H1 (cell line): ENCODE data around the gene ICAM2. TPM values are rescaled to one million over a fixed set of nuclear protein-coding genes. Genes with fewer than 3 reads are reported as not detected.

Experiments used
- CTCF ChIA-PET: fragments of 300-600 bp; sonication (Branson Sonifier 250); formaldehyde crosslinking; loops from one replicate; lab custom pipeline; 2021; ENCODE audit not compliant: partially characterized antibody; lab: Charles Lee
- POLR2A ChIA-PET: fragments of 300-600 bp; sonication (Branson Sonifier 250); formaldehyde crosslinking; loops from one replicate; lab custom pipeline; 2021; ENCODE audit warnings: inconsistent platforms; ENCODE audit not compliant: partially characterized antibody; lab: Charles Lee
- DNase-seq, 2 experiments: peaks; one replicate each; pipeline versions ENCODE4 v3.0.0 to v3.0.0-alpha.2; 2010 to 2022; ENCODE audit warnings: low spot score in 2 of 2, low read depth in 1 of 2, mixed read lengths in 1 of 2
- FAIRE-seq: peaks from 2 replicates; lab custom pipeline; 2011; peaks lifted over from hg19 to GRCh38; lab: Jason Lieb, UNC
- H2AFZ ChIP-seq: 2 replicates; pipeline ENCODE4 v1.8.1; 2012; ENCODE audit warnings: low read length, inconsistent platforms
- H2AK5ac ChIP-seq: 2 replicates; pipeline ENCODE4 v1.6.1; 2013; ENCODE audit warnings: low read depth, low read length
- H2BK120ac ChIP-seq: replicated peaks from 2 replicates; pipeline ENCODE3; 2013; ENCODE audit warnings: low read depth, low read length, inconsistent platforms
- H2BK12ac ChIP-seq: 2 replicates; pipeline ENCODE4 v1.6.1; 2013; ENCODE audit warnings: low read depth, low read length
- H2BK15ac ChIP-seq: 2 replicates; pipeline ENCODE4 v1.6.1; 2013; ENCODE audit warnings: low read length
- H2BK20ac ChIP-seq: 2 replicates; pipeline ENCODE4 v1.6.1; 2013; ENCODE audit warnings: low read length
- H2BK5ac ChIP-seq: 2 replicates; pipeline ENCODE4 v1.6.1; 2013; ENCODE audit warnings: low read depth, low read length
- H3K14ac ChIP-seq: 2 replicates; pipeline ENCODE4 v1.6.1; 2013; ENCODE audit warnings: inconsistent platforms; ENCODE audit not compliant: insufficient read length
- H3K18ac ChIP-seq: 2 replicates; pipeline ENCODE4 v1.6.1; 2013; ENCODE audit warnings: low read length; ENCODE audit errors: extremely low read depth
- H3K23ac ChIP-seq: 2 replicates; pipeline ENCODE4 v1.6.1; 2013; ENCODE audit warnings: inconsistent platforms; ENCODE audit not compliant: insufficient read length
- H3K23me2 ChIP-seq: 2 replicates; pipeline ENCODE4 v1.6.1; 2013; ENCODE audit warnings: low read depth, low read length
- H3K27ac ChIP-seq: 2 replicates; pipeline ENCODE4 v1.6.1; 2011; ENCODE audit warnings: low read depth, low read length, inconsistent platforms
- H3K27me3 ChIP-seq, 4 experiments: replicated peaks in 1 of 4; 1 replicate in 1 of 4; 2 replicates in 3 of 4; pipeline versions ENCODE4 v1.6.1 to v1.8.1; 2011 to 2013; ENCODE audit warnings: low read length in 3 of 4, mild to moderate bottlenecking in 3 of 4, inconsistent platforms in 2 of 4, mixed read lengths in 2 of 4, moderate library complexity in 1 of 4; ENCODE audit not compliant: control insufficient read depth in 3 of 4, insufficient read depth in 3 of 4; ENCODE audit errors: extremely low read depth in 1 of 4
- H3K36me3 ChIP-seq, 4 experiments: 2 replicates each; pipeline versions ENCODE4 v1.6.1 to v1.8.1; 2011 to 2013; ENCODE audit warnings: mild to moderate bottlenecking in 4 of 4, low read length in 3 of 4, moderate library complexity in 2 of 4, control low read depth in 1 of 4, inconsistent platforms in 1 of 4; ENCODE audit not compliant: insufficient read depth in 4 of 4, control insufficient read depth in 2 of 4
- H3K4ac ChIP-seq: replicated peaks from 2 replicates; pipeline ENCODE3; 2013; ENCODE audit warnings: low read length, low read depth, mixed read lengths, inconsistent platforms; ENCODE audit not compliant: insufficient read length
- H3K4me1 ChIP-seq, 4 experiments: replicated peaks in 1 of 4; 1 replicate in 1 of 4; 2 replicates in 3 of 4; pipeline versions ENCODE4 v1.6.1 to v1.8.1; 2011 to 2013; ENCODE audit warnings: low read length in 3 of 4, inconsistent platforms in 2 of 4, mixed read lengths in 1 of 4; ENCODE audit not compliant: insufficient read depth in 4 of 4, control insufficient read depth in 3 of 4
- H3K4me2 ChIP-seq, 2 experiments: 2 replicates each; pipeline versions ENCODE4 v1.6.1 to v1.8.1; 2011 to 2013; ENCODE audit warnings: low read depth in 2 of 2, low read length in 2 of 2, control low read depth in 1 of 2, inconsistent platforms in 1 of 2, mild to moderate bottlenecking in 1 of 2; ENCODE audit not compliant: insufficient read depth in 1 of 2
- H3K4me3 ChIP-seq, 4 experiments: fragments of 200-600, 300-600 bp in 1 of 4; sonication (generic), shearing (Covaris generic), sonication (Bioruptor Twin) in 1 of 4; 2 replicates each; pipeline versions ENCODE4 v1.5.1 to v1.8.1; 2011 to 2016; ENCODE audit warnings: low read length in 4 of 4, low read depth in 3 of 4, control low read depth in 2 of 4, inconsistent platforms in 2 of 4, mild to moderate bottlenecking in 2 of 4, mixed read lengths in 1 of 4, moderate library complexity in 1 of 4; ENCODE audit not compliant: insufficient read depth in 2 of 4; ENCODE audit errors: extremely low read depth in 1 of 4
- H3K56ac ChIP-seq: replicated peaks from 2 replicates; pipeline ENCODE3; 2013; ENCODE audit warnings: low read depth, mild to moderate bottlenecking, mixed read lengths, low read length, inconsistent platforms; ENCODE audit not compliant: insufficient read length
- H3K79me1 ChIP-seq: 2 replicates; pipeline ENCODE4 v1.6.1; 2013; ENCODE audit warnings: low read depth, low read length, control low read depth
- H3K79me2 ChIP-seq, 2 experiments: 2 replicates each; pipeline versions ENCODE4 v1.6.1 to v1.8.1; 2012 to 2013; ENCODE audit warnings: low read length in 2 of 2, mild to moderate bottlenecking in 2 of 2, inconsistent platforms in 1 of 2; ENCODE audit not compliant: insufficient read depth in 2 of 2, control insufficient read depth in 1 of 2
- H3K9ac ChIP-seq, 4 experiments: replicated peaks in 1 of 4; 1 replicate in 1 of 4; 2 replicates in 3 of 4; pipeline versions ENCODE4 v1.6.1 to v1.8.1; 2011 to 2013; ENCODE audit warnings: low read depth in 3 of 4, low read length in 3 of 4, control low read depth in 2 of 4, mild to moderate bottlenecking in 2 of 4, moderate library complexity in 2 of 4, inconsistent platforms in 1 of 4; ENCODE audit errors: extremely low read depth in 1 of 4
- H3K9me3 ChIP-seq, 2 experiments: 2 replicates each; pipeline versions ENCODE4 v1.6.1 to v1.8.1; 2012 to 2013; ENCODE audit warnings: mild to moderate bottlenecking in 2 of 2, moderate library complexity in 2 of 2, control low read depth in 1 of 2, inconsistent platforms in 1 of 2, low read depth in 1 of 2, low read length in 1 of 2, mixed read lengths in 1 of 2; ENCODE audit not compliant: insufficient read depth in 2 of 2
- H4K20me1 ChIP-seq, 2 experiments: replicated peaks in 1 of 2; 2 replicates each; pipeline versions ENCODE3 to v1.8.1; 2011 to 2013; ENCODE audit warnings: inconsistent platforms in 2 of 2, low read length in 2 of 2, mild to moderate bottlenecking in 1 of 2; ENCODE audit not compliant: insufficient read depth in 2 of 2, control insufficient read depth in 1 of 2
- H4K5ac ChIP-seq: 2 replicates; pipeline ENCODE4 v1.6.1; 2013; ENCODE audit warnings: low read length, low read depth, mixed read lengths, inconsistent platforms; ENCODE audit not compliant: insufficient read length
- H4K8ac ChIP-seq: 2 replicates; pipeline ENCODE4 v1.8.0; 2013; ENCODE audit warnings: mild to moderate bottlenecking, moderate library complexity, low read length, inconsistent platforms; ENCODE audit not compliant: insufficient read depth; ENCODE audit errors: extremely low read depth
- H4K91ac ChIP-seq: replicated peaks from 2 replicates; pipeline ENCODE3; 2013; ENCODE audit warnings: low read length, mixed read lengths, inconsistent platforms; ENCODE audit not compliant: insufficient read length
- BRCA1 ChIP-seq: IDR thresholded peaks from 2 replicates; pipeline ENCODE4 v1.6.1; 2012; ENCODE audit warnings: low read depth, low read length, improper control_type of control experiment
- E2F6 ChIP-seq: IDR thresholded peaks from 2 replicates; pipeline ENCODE4 v1.6.1; 2012; ENCODE audit warnings: inconsistent platforms
- MAX ChIP-seq: IDR thresholded peaks from 2 replicates; pipeline ENCODE4 v1.6.1; 2012; ENCODE audit warnings: inconsistent platforms
- RAD21 ChIP-seq, 2 experiments: IDR thresholded peaks in 1 of 2; conservative IDR thresholded peaks in 1 of 2; 2 replicates each; pipeline ENCODE4 v1.6.1; 2011; ENCODE audit warnings: low read depth in 2 of 2, low read length in 2 of 2, improper control_type of control experiment in 1 of 2, inconsistent platforms in 1 of 2, mild to moderate bottlenecking in 1 of 2, moderate library complexity in 1 of 2
- RBBP5 ChIP-seq: IDR thresholded peaks from 2 replicates; pipeline ENCODE4 v1.7.1; 2012; ENCODE audit warnings: low read depth, mild to moderate bottlenecking, inconsistent platforms, low read length, moderate library complexity, borderline replicate concordance
- SIN3A ChIP-seq, 2 experiments: IDR thresholded peaks in 1 of 2; conservative IDR thresholded peaks in 1 of 2; 2 replicates each; pipeline ENCODE4 v1.6.1; 2011 to 2012; ENCODE audit warnings: low read length in 2 of 2, improper control_type of control experiment in 1 of 2, low read depth in 1 of 2, mild to moderate bottlenecking in 1 of 2
- WGBS, 2 experiments: shearing (Covaris generic) in 1 of 2; methylation state at CpG; one replicate each; pipeline versions ENCODE4 v1.1.6 to v1.1.7; 2013 to 2015; ENCODE audit warnings: low lambda C conversion rate in 2 of 2, mixed read lengths in 2 of 2, inconsistent platforms in 1 of 2, low coverage in 1 of 2, missing lambda C conversion rate in 1 of 2; ENCODE audit not compliant: insufficient replicate concordance in 2 of 2, insufficient coverage in 1 of 2, insufficient read length in 1 of 2; ENCODE audit errors: extremely low coverage in 1 of 2, missing lambda C conversion rate in 1 of 2; 5-methylcytosine and 5-hydroxymethylcytosine counted together
- polyA plus RNA-seq, 7 experiments: library from polyadenylated mRNA; depleted of rRNA in 3 of 7; stranded (reverse) in 5 of 7; unstranded in 2 of 7; fragments of >200 nt in 5 of 7; fragments of 200-250 nt in 2 of 7; gene quantifications; 1 replicate in 5 of 7; 2 replicates in 1 of 7; 4 replicates in 1 of 7; pipeline versions ENCODE4 v1.2.1 to v1.2.3, GENCODE V29; 2011 to 2013; ENCODE audit warnings: missing spikeins in 2 of 7, mixed read lengths in 2 of 7
- total RNA-seq: library from RNA; stranded (reverse); fragmentation: NEBNext Ultra II Directional; extraction: Animal tissue kit (Norgen Biotek cat#: 25700); gene quantifications from 2 replicates; pipeline ENCODE4 v1.2.1, GENCODE V29; 2021

The ICAM2 gene
- total and polyA plus RNA-seq, 2 of the 8 experiments (the other 6 are each of a cell fraction or from before 2014, with no cell fraction given), result 0.45 to 0.63 TPM

GRCh38 chr17:63997341-63998048 is 22.9 kb downstream of the ICAM2 start:
- ChIA-PET POLR2A (interaction anchor here (1.0 to 1.4 kb wide), 4 partner anchors 9 to 149 kb away, joined by 3 read pairs; partner anchors contain the start of gene ERN1), CTCF (interaction anchor here (1.1 to 4.9 kb wide), 11 partner anchors 9 to 138 kb away, joined by 3 to 25 read pairs (median 4); partner anchors contain the start of genes CSHL1 and GH1)

More at GRCh38 chr17:63997341-63998048, 22.9 kb downstream of the ICAM2 start:
- no peak overlapping the region for H3K9ac ChIP-seq
- peak overlapping the region; percentile 87 to 95 for H3K4me2 ChIP-seq
- DNase-seq (no peak), FAIRE-seq (no peak)
- no peak overlapping the region for H2BK20ac ChIP-seq
- no peak overlapping the region for H3K56ac ChIP-seq
- H3K9me3 ChIP-seq, result no peaks in the 10 kb centered on the region
- H3K4me1 ChIP-seq, result peaks cover 3 to 14% (median 6%) of the 10 kb centered on the region in 4 experiments
- H3K27ac ChIP-seq, result no peak overlapping the region
- H3K23me2 ChIP-seq, result peaks cover 12% of the 10 kb centered on the region; the same call in 1 of the 2 replicates
- no peaks in the 10 kb centered on the region for H3K36me3 ChIP-seq
- peak overlapping the region; percentile 89; the same call in 1 of the 2 replicates for H2BK15ac ChIP-seq
- peak overlapping the region; percentile 62 to 87 (median 76) for H3K4me3 ChIP-seq
- H3K79me1 ChIP-seq, result no peaks in the 10 kb centered on the region
- H3K79me2 ChIP-seq, result no peaks in the 10 kb centered on the region
- H3K23ac ChIP-seq, result no peak overlapping the region
- no peak overlapping the region for H3K4ac ChIP-seq
- no peak overlapping the region for H2AK5ac ChIP-seq
- H2BK5ac ChIP-seq, result no peak overlapping the region; the same call in 1 of the 2 replicates
- TF ChIP-seq MAX, result peak; percentile 59
- TF ChIP-seq BRCA1, result no peak
- peak; percentile 49; the same call in 1 of the 2 replicates for TF ChIP-seq E2F6
- TF ChIP-seq SIN3A (conservative IDR thresholded peaks at IDR 0.05 in 1 of 2, IDR thresholded peaks at IDR 0.05 in 1 of 2; ENCODE audit: low read depth in 1 of 2, low read length in 2 of 2), result 0 out of 4 replicates have a peak, but pooled peaks of 1 of the 2 experiments have one; percentile 22
- no peak for TF ChIP-seq RAD21 (IDR thresholded peaks at IDR 0.05 in 1 of 2, conservative IDR thresholded peaks at IDR 0.05 in 1 of 2; ENCODE audit: low read depth in 2 of 2, low read length in 2 of 2)
- TF ChIP-seq RBBP5, result no peak
- TF ChIP-seq, all 59 proteins: peak for 3
- no peak overlapping the region for H4K91ac ChIP-seq
- H3K27me3 ChIP-seq, result peaks cover 0 to 28% (median 16%) of the 10 kb centered on the region in 4 experiments; a peak in 5 of 7 replicates
- H2BK12ac ChIP-seq, result no peak overlapping the region
- no peak overlapping the region for H4K8ac ChIP-seq
- H4K5ac ChIP-seq, result no peak overlapping the region
- H2BK120ac ChIP-seq, result no peak overlapping the region
- 13% methylated on average over 19 of the region's 19 CpGs; no CpG with 5 or more reads in 1 of the 2 experiments for WGBS, 2 experiments
- no peak overlapping the region for H3K14ac ChIP-seq
- peaks cover 0 to 5% of the 10 kb centered on the region in 2 experiments for H4K20me1 ChIP-seq
- H3K18ac ChIP-seq, result peak overlapping the region; percentile 57
- peak overlapping the region; percentile 99 for H2AFZ ChIP-seq
